ENCODE data around the gene COX8A.
A peak's percentile ranks its signal among the peaks of the same experiment; 100 is the strongest.

The COX8A gene

DNA sequence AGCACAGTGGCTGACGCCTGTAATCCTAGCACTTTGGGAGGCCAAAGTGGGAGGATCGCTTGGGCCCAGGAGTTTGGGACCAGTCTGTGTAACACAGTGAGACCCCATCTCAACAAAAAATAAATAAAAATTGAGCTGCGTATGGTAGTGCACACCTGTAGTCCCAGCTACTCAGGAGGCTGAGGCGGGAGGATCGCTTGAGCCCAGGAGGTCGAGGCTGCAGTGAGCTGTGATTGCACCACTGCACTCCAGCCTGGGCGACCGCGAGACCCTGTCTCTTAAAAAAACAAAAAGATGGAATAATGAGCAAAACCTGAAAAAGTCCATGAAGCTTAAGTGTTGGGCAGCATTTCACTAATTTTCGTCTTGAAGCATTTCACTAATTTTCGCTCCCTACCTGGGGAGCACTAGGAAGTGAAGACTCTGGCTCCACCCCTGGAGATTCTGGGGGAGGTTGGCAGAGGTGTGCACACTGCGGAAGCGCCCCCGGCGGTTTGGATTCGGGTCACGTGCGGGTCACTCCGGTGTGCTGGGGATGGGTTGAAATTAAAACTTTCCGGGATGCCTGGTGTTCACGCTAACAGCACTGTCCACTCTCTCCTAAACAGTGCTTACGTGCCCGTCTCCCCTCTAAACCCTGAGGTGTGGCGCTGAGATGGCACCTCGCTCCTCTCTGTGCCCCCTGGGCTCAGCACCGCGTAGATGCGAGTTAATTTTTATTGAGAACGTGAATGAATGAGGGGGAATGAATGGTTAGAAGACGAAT lies 36.5 kb upstream of the COX8A start:
- peak overlapping the region; percentile 94 for H3K4me3 ChIP-seq (ENCODE audit: low read depth, low read length)
- ChIA-PET POLR2A (no interaction called here), CTCF (interaction anchor here (2.5 kb wide), 1 partner anchor 100 kb away, joined by 13 read pairs; no protein-coding TSS in a partner anchor)
- no peak for DNase-seq (ENCODE audit: low read depth, low spot score)
- TF ChIP-seq, protein P1, sequence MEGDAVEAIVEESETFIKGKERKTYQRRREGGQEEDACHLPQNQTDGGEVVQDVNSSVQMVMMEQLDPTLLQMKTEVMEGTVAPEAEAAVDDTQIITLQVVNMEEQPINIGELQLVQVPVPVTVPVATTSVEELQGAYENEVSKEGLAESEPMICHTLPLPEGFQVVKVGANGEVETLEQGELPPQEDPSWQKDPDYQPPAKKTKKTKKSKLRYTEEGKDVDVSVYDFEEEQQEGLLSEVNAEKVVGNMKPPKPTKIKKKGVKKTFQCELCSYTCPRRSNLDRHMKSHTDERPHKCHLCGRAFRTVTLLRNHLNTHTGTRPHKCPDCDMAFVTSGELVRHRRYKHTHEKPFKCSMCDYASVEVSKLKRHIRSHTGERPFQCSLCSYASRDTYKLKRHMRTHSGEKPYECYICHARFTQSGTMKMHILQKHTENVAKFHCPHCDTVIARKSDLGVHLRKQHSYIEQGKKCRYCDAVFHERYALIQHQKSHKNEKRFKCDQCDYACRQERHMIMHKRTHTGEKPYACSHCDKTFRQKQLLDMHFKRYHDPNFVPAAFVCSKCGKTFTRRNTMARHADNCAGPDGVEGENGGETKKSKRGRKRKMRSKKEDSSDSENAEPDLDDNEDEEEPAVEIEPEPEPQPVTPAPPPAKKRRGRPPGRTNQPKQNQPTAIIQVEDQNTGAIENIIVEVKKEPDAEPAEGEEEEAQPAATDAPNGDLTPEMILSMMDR (IDR thresholded peaks at IDR 0.05; ENCODE audit: insufficient read depth, low read length, missing control alignments), result no peak

DNA sequence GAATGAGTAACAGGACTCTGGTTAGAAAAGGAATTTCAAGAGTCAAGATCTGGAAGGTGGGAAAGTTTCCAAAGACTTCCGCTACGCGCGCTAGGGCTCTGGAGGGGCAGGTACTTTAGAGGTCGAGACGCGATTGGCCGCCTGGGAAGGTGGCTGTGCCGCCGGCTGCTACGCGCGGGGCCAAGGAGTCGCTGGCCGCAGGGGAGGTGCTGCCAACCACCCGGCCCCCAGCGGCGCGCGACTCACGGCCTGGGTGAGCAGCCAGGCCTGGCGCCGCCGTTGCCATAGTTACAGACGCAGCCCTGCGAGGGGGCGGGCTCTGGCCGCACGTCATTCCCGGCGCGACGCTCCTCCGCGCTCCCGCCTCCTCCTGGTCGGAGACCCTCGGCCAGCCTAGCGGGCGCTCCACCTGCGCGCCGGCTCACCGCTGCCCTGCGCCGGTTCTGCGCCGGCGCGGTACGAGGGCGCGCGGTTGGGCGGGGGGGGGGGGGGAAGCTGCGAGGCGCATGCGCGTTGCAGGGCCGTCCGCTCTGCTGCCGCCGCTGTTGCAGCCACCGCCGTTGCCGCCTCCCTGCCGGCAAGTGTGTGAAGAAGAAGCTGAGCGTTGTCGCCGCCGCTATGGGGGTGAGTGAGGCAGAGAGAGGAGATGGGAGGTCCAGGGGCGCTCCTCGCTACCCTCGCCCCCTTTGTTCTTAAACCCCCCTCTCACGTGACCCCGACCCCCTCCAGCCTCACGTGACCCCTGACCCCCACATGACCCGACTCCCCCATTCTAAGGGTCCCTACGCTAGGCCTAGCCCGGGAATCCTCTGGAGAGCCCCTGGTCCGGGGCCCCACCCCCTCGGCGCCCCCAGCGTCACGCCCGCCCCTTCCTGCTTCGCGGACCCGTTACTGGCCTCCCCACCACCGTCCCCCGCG lies 35.7 kb upstream of the COX8A start, which contains the start of gene NAA40:
Gene NAA40, plus strand, starts transcription at position 524 of the 918 bp plus-strand sequence. Its CDS starts 95 bp downstream, at position 619.
- CTCF ChIA-PET, result interaction anchor here (1.3 to 2.5 kb wide), 2 partner anchors 10 to 101 kb away, joined by 4 to 13 read pairs; no protein-coding TSS in a partner anchor
- TF ChIP-seq, protein P1 (IDR thresholded peaks at IDR 0.05; ENCODE audit: insufficient read depth, low read length, missing control alignments), result peak; percentile 9
- POLR2A ChIA-PET, result no interaction called here

DNA sequence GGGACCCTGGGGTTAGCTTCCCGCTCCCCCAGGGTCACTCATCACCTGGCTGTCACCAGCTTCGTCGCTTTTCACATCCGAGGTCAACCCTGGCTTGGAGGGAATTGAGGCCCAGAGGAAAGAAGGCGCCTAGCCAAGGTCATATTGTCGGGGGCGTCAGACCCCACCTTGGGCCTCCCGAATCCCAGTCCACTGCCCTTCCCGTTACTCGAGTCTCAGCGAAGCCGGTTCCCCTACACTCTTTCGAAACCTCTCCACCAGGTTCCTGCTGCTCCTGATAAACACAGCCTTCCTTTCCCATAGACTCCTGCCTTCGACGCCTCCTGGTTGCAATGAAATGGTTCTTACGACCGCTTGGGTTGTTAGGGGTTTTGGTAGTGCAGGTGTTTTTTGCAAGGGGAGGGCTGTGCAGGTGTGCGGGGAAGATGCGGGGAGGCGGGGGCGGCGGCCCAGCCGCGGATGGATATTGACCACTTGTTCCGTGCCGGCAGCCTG lies 35.0 kb upstream of the COX8A start:
- H3K4me3 ChIP-seq (ENCODE audit: low read depth, low read length), result peak overlapping the region; percentile 94
- ChIA-PET CTCF (interaction anchor here (1.3 to 2.5 kb wide), 2 partner anchors 9 to 102 kb away, joined by 4 to 13 read pairs; no protein-coding TSS in a partner anchor), POLR2A (no interaction called here)
- no peak for DNase-seq (ENCODE audit: low read depth, low spot score)
- TF ChIP-seq, protein P1 (IDR thresholded peaks at IDR 0.05; ENCODE audit: insufficient read depth, low read length, missing control alignments), result no peak

More for the DNA sequence above, 35.7 kb upstream of the COX8A start, which contains the start of gene NAA40:
- peak within 1 kb of the TSS; percentile 94 for H3K4me3 ChIP-seq (ENCODE audit: low read depth, low read length)
- DNase-seq (ENCODE audit: low read depth, low spot score), result peak; percentile 63

DNA sequence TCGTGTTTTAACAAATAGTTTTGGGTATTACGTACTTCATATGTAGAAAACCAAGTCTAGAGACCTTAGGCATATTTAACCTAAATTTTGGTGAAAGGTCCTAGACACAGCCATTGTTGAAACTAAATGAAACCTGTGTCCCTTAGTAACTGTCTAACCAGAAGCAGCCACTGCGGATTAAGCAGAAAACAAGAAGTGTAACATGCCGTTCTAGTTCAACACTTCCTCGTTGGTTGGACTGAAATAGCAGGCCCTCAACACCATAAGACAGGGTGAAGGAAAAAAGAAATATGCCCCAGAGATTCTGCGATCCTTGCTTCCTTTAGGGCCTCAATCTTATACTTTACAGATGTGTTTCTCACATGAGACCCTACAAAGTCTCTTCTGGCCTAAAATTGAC lies 33.6 kb upstream of the COX8A start:
- H3K4me3 ChIP-seq (ENCODE audit: low read depth, low read length), result no peak overlapping the region; the same call in 1 of the 2 replicates
- TF ChIP-seq, protein P1 (IDR thresholded peaks at IDR 0.05; ENCODE audit: insufficient read depth, low read length, missing control alignments), result no peak
- no peak for DNase-seq (ENCODE audit: low read depth, low spot score)
- ChIA-PET POLR2A (no interaction called here), CTCF (interaction anchor here (12.8 kb wide), 1 partner anchor 103 kb away, joined by 639 read pairs; the partner anchor contains the start of gene MARK2)

DNA sequence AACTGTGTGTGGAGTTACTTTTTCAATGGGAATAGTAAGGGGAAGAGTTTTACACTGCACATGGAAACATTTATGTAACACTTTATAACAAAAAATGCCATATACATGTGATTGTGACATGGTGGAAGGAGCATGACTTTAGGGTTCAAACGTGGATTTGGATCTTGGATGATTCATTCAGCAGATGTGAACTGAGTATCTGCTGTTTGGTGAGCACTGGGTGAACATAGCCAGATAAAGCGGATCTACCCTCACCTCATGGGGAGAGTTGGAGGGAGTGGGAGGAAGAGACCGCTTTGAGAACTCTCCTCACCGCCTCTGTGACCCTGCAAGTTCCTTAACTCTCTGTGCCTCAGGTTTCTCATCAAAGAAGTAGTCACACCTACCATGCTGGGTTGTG lies 32.5 kb upstream of the COX8A start:
- H3K4me3 ChIP-seq (ENCODE audit: low read depth, low read length), result no peak overlapping the region
- POLR2A ChIA-PET, result no interaction called here
- CTCF ChIA-PET, result interaction anchor here (1.2 to 12.8 kb wide), 3 partner anchors 10 to 206 kb away, joined by 4 to 639 read pairs (median 13); partner anchors contain the start of gene MARK2
- TF ChIP-seq, protein P1 (IDR thresholded peaks at IDR 0.05; ENCODE audit: insufficient read depth, low read length, missing control alignments), result no peak
- no peak for DNase-seq (ENCODE audit: low read depth, low spot score)

Measured in AG04449 (cell line).